HEK293 (cell line): ENCODE measurements around the gene MYH15.

Experiments used
- CTCF ChIA-PET: fragments of 350-600 bp; formaldehyde crosslinking; extraction: SDS; loops from one replicate; lab custom pipeline; 2021; ENCODE audit warnings: antibody characterized with exemption; lab: Yijun Ruan, JAX
- POLR2A ChIA-PET: fragments of 300-600 bp; formaldehyde crosslinking; extraction: SDS; loops from one replicate; lab custom pipeline; 2020; ENCODE audit warnings: antibody characterized with exemption, inconsistent platforms; lab: Yijun Ruan, JAX
- H3K27ac ChIP-seq: fragments of 200-500 bp; sonication (Bioruptor generic); 2 replicates; pipeline ENCODE4 v1.5.1; 2014; ENCODE audit warnings: low read depth, low read length, control low read depth, inconsistent platforms; ENCODE audit errors: extremely low read depth
- H3K36me3 ChIP-seq, 2 experiments: fragments of 200-500 bp in 1 of 2; sonication (Bioruptor generic) in 1 of 2; 1 replicate in 1 of 2; 2 replicates in 1 of 2; pipeline ENCODE4 v1.5.1; 2014 to 2017; ENCODE audit warnings: inconsistent platforms in 2 of 2, low read length in 2 of 2; ENCODE audit not compliant: control insufficient read depth in 2 of 2, insufficient read depth in 1 of 2
- H3K4me1 ChIP-seq: fragments of 200-500 bp; sonication (Bioruptor generic); 2 replicates; pipeline ENCODE4 v1.5.1; 2014; ENCODE audit warnings: mild to moderate bottlenecking, low read length, inconsistent platforms; ENCODE audit not compliant: control insufficient read depth, insufficient read depth
- H3K4me3 ChIP-seq: 2 replicates; pipeline ENCODE4 v1.5.1; 2011; ENCODE audit warnings: low read depth, mild to moderate bottlenecking, control low read depth, low read length, moderate library complexity
- H3K9me3 ChIP-seq: fragments of 200-500 bp; sonication (Bioruptor generic); 2 replicates; pipeline ENCODE4 v1.5.1; 2014; ENCODE audit warnings: low read depth, low read length, inconsistent platforms; ENCODE audit not compliant: control insufficient read depth, insufficient read depth
- ELK4 ChIP-seq: IDR thresholded peaks from 2 replicates; pipeline ENCODE4 v1.6.1; 2011; ENCODE audit warnings: mild to moderate bottlenecking, low read depth, low read length, borderline replicate concordance
- GLI2 ChIP-seq: fragments of 450-650 bp; formaldehyde crosslinking; IDR thresholded peaks from 2 replicates; pipeline ENCODE4; 2017; ENCODE audit warnings: missing biosample characterization, missing genetic modification characterization, low read depth, borderline replicate concordance
- PRDM6 ChIP-seq: fragments of 450-650 bp; formaldehyde crosslinking; IDR thresholded peaks from 2 replicates; pipeline ENCODE4 v1.5.1; 2017; ENCODE audit warnings: missing biosample characterization, missing genetic modification characterization
- ZBTB11 ChIP-seq: fragments of 450-650 bp; formaldehyde crosslinking; conservative IDR thresholded peaks from 2 replicates; pipeline ENCODE4 v1.5.1; 2016; ENCODE audit warnings: low read depth, missing biosample characterization, missing genetic modification characterization
- ZFP37 ChIP-seq: fragments of 450-650 bp; formaldehyde crosslinking; IDR thresholded peaks from 2 replicates; pipeline ENCODE4 v1.5.1; 2016; ENCODE audit warnings: missing biosample characterization, missing genetic modification characterization
- ZNF146 ChIP-seq: fragments of 450-650 bp; formaldehyde crosslinking; IDR thresholded peaks from 2 replicates; pipeline ENCODE4 v1.5.1; 2016; ENCODE audit warnings: missing biosample characterization, missing genetic modification characterization
- ZNF16 ChIP-seq: fragments of 450-650 bp; formaldehyde crosslinking; IDR thresholded peaks from 2 replicates; pipeline ENCODE4 v1.5.1; 2016; ENCODE audit warnings: low read depth, missing biosample characterization, missing genetic modification characterization
- ZNF211 ChIP-seq: fragments of 450-650 bp; formaldehyde crosslinking; IDR thresholded peaks from 2 replicates; pipeline ENCODE4 v1.5.1; 2016; ENCODE audit warnings: low read depth, missing biosample characterization, missing genetic modification characterization
- ZNF239 ChIP-seq: fragments of 450-650 bp; formaldehyde crosslinking; IDR thresholded peaks from 2 replicates; pipeline ENCODE4 v1.5.1; 2016; ENCODE audit warnings: missing biosample characterization, missing genetic modification characterization
- ZNF248 ChIP-seq: fragments of 450-650 bp; formaldehyde crosslinking; IDR thresholded peaks from 2 replicates; pipeline ENCODE4 v1.5.1; 2017; ENCODE audit warnings: missing biosample characterization, missing genetic modification characterization
- ZNF311 ChIP-seq: fragments of 450-650 bp; formaldehyde crosslinking; IDR thresholded peaks from 2 replicates; pipeline ENCODE4 v1.5.1; 2017; ENCODE audit warnings: missing biosample characterization, missing genetic modification characterization, borderline replicate concordance
- ZNF324 ChIP-seq: fragments of 450-650 bp; formaldehyde crosslinking; IDR thresholded peaks from 2 replicates; pipeline ENCODE4 v1.5.1; 2016; ENCODE audit warnings: missing biosample characterization, missing genetic modification characterization
- ZNF544 ChIP-seq: fragments of 450-650 bp; formaldehyde crosslinking; IDR thresholded peaks from 2 replicates; pipeline ENCODE4 v1.5.0; 2017; ENCODE audit warnings: missing biosample characterization, missing genetic modification characterization
- ZNF558 ChIP-seq: fragments of 450-650 bp; formaldehyde crosslinking; IDR thresholded peaks from 2 replicates; pipeline ENCODE4 v1.5.1; 2016; ENCODE audit warnings: missing biosample characterization, missing genetic modification characterization
- ZNF596 ChIP-seq: fragments of 450-650 bp; IDR thresholded peaks from 2 replicates; pipeline ENCODE4 v1.5.0; 2018; ENCODE audit warnings: missing biosample characterization, mild to moderate bottlenecking, missing genetic modification characterization, moderate library complexity
- ZNF664 ChIP-seq: fragments of 450-650 bp; formaldehyde crosslinking; IDR thresholded peaks from 2 replicates; pipeline ENCODE4 v1.5.1; 2016; ENCODE audit warnings: missing biosample characterization, missing genetic modification characterization
- ZNF670 ChIP-seq: fragments of 450-650 bp; formaldehyde crosslinking; IDR thresholded peaks from 2 replicates; pipeline ENCODE4 v1.5.1; 2016; ENCODE audit warnings: missing biosample characterization, missing genetic modification characterization, low read depth
- ZNF830 ChIP-seq: fragments of 450-650 bp; IDR thresholded peaks from 2 replicates; pipeline ENCODE4 v1.5.0; 2018; ENCODE audit warnings: missing biosample characterization, missing genetic modification characterization, low read depth, mild to moderate bottlenecking, moderate library complexity
- TF ChIP-seq, protein P1 (sequence below): fragments of 450-650 bp; formaldehyde crosslinking; IDR thresholded peaks from 2 replicates; pipeline ENCODE4 v1.5.1; 2017; ENCODE audit warnings: missing biosample characterization, missing genetic modification characterization
- TF ChIP-seq, protein P2 (sequence below): fragments of 450-650 bp; formaldehyde crosslinking; IDR thresholded peaks from 2 replicates; pipeline ENCODE4 v1.5.1; 2016; ENCODE audit warnings: missing biosample characterization, missing genetic modification characterization

Gene MYH15

DNA sequence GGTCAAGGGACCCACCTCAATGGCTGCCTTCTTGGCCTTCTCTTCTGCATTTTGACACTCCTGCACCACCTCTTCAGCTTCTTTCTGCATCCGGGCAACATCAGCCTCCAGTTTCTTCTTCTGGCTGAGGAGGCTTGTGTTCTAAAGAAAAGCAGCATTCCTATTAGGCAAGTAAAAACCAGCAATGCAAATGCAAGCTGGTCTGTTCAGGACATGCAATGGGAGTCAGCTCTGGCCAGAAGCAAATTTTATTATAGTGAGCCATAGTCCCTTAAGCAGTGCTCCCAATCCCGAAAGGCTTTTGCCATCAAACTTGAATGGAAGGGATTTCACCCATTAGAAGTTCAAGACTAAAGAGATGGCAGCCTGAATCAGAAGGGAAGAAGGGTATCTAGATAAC is 116.4 kb downstream of the MYH15 start:
- H3K9me3 ChIP-seq = no peaks in the 10 kb centered on the region
- no peak overlapping the region for H3K27ac ChIP-seq

More for the DNA sequence above, 116.4 kb downstream of the MYH15 start:
- TF ChIP-seq ZNF664 (tag by site-specific recombination) (no peak), ZNF830 (no peak), ZNF324 (tag by site-specific recombination) (no peak), PRDM6 (no peak), ZNF248 (tag by site-specific recombination) (no peak), ZNF670 (tag by site-specific recombination) (no peak), ZNF311 (no peak), ZFP37 (tag by site-specific recombination) (no peak), ZNF544 (tag by site-specific recombination) (no peak), ZNF239 (tag by site-specific recombination) (no peak), ZNF146 (tag by site-specific recombination) (no peak), ZNF16 (tag by site-specific recombination) (no peak), ZNF211 (tag by site-specific recombination) (no peak), ZNF596 (tag by site-specific recombination) (no peak), ZBTB11 (no peak), GLI2 (tag by site-specific recombination) (no peak), ZNF558 (tag by site-specific recombination) (no peak), ELK4 (no peak)
- TF ChIP-seq, protein P1, sequence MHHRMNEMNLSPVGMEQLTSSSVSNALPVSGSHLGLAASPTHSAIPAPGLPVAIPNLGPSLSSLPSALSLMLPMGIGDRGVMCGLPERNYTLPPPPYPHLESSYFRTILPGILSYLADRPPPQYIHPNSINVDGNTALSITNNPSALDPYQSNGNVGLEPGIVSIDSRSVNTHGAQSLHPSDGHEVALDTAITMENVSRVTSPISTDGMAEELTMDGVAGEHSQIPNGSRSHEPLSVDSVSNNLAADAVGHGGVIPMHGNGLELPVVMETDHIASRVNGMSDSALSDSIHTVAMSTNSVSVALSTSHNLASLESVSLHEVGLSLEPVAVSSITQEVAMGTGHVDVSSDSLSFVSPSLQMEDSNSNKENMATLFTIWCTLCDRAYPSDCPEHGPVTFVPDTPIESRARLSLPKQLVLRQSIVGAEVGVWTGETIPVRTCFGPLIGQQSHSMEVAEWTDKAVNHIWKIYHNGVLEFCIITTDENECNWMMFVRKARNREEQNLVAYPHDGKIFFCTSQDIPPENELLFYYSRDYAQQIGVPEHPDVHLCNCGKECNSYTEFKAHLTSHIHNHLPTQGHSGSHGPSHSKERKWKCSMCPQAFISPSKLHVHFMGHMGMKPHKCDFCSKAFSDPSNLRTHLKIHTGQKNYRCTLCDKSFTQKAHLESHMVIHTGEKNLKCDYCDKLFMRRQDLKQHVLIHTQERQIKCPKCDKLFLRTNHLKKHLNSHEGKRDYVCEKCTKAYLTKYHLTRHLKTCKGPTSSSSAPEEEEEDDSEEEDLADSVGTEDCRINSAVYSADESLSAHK (tag by site-specific recombination) = no peak
- TF ChIP-seq, protein P2, sequence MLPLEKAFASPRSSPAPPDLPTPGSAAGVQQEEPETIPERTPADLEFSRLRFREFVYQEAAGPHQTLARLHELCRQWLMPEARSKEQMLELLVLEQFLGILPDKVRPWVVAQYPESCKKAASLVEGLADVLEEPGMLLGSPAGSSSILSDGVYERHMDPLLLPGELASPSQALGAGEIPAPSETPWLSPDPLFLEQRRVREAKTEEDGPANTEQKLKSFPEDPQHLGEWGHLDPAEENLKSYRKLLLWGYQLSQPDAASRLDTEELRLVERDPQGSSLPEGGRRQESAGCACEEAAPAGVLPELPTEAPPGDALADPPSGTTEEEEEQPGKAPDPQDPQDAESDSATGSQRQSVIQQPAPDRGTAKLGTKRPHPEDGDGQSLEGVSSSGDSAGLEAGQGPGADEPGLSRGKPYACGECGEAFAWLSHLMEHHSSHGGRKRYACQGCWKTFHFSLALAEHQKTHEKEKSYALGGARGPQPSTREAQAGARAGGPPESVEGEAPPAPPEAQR = no peak
- Histone ChIP-seq H3K36me3 (no peaks in the 10 kb centered on the region), H3K4me1 (no peaks in the 10 kb centered on the region), H3K4me3 (no peak overlapping the region)
- ChIA-PET POLR2A (no interaction called here), CTCF (no interaction called here)
